ENCODE results near the gene TRMT1. TPM values are rescaled to one million over a fixed set of nuclear protein-coding genes. Genes with fewer than 3 reads are reported as not detected.

Gene TRMT1
- total RNA-seq, 1 experiment from 2014 or later: 63.2 TPM

DNA sequence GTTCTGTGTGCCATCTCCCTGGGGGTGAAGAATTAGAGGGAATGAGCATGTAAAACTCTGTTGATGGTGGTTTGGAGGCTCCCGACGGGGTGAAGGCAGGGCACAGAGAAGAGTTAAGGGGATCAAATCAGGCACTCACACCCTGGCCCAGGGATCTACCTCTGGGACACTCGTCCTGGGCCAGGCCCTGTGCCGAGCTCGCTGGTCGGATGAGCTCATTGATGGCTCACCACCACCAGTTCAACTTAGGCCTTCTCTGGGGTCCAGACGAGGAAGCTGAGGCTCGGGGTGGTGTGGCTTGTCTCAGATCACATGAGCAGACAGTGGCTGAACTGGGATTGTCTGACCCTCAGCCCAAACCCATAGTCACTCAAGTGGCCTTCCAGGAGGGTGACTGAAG lies 3.1 kb upstream of the TRMT1 start:
- BruUV-seq (replicated peaks): TSS peak; percentile 16
- peak overlapping the region; percentile 86 for H3K27ac Mint-ChIP-seq (ENCODE audit: low read depth, unreplicated experiment)
- peaks cover 19% of the 10 kb centered on the region for H3K36me3 Mint-ChIP-seq (ENCODE audit: insufficient read depth, unreplicated experiment)
- intact Hi-C loops (cut with micrococcal nuclease): loop anchor here (2.0 to 5.0 kb wide), 3 partner anchors 31 to 628 kb away; partner anchors contain the start of genes IER2 and STX10
- H3K4me1 Mint-ChIP-seq (ENCODE audit: insufficient read depth, unreplicated experiment): peaks cover 30% of the 10 kb centered on the region
- ChIA-PET POLR2A (interaction anchor here (0.6 to 5.8 kb wide), 5 partner anchors 13 to 35 kb away, joined by 3 to 61 read pairs (median 6); partner anchors contain the start of genes IER2 and STX10), CTCF (interaction anchor here (1.2 to 1.7 kb wide), 2 partner anchors 136 to 154 kb away, joined by 3 to 5 read pairs; no protein-coding TSS in a partner anchor)
- H3K9me3 Mint-ChIP-seq (ENCODE audit: unreplicated experiment): no peaks in the 10 kb centered on the region
- no peaks in the 10 kb centered on the region for H3K27me3 Mint-ChIP-seq (ENCODE audit: insufficient read depth, unreplicated experiment)
- H3K4me3 Mint-ChIP-seq (ENCODE audit: unreplicated experiment): peak overlapping the region; percentile 74
- no peak for DNase-seq (ENCODE audit: unreplicated experiment)
- TF ChIP-seq, protein P1, sequence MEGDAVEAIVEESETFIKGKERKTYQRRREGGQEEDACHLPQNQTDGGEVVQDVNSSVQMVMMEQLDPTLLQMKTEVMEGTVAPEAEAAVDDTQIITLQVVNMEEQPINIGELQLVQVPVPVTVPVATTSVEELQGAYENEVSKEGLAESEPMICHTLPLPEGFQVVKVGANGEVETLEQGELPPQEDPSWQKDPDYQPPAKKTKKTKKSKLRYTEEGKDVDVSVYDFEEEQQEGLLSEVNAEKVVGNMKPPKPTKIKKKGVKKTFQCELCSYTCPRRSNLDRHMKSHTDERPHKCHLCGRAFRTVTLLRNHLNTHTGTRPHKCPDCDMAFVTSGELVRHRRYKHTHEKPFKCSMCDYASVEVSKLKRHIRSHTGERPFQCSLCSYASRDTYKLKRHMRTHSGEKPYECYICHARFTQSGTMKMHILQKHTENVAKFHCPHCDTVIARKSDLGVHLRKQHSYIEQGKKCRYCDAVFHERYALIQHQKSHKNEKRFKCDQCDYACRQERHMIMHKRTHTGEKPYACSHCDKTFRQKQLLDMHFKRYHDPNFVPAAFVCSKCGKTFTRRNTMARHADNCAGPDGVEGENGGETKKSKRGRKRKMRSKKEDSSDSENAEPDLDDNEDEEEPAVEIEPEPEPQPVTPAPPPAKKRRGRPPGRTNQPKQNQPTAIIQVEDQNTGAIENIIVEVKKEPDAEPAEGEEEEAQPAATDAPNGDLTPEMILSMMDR (IDR thresholded peaks at IDR 0.05; ENCODE audit: unreplicated experiment): no peak

DNA sequence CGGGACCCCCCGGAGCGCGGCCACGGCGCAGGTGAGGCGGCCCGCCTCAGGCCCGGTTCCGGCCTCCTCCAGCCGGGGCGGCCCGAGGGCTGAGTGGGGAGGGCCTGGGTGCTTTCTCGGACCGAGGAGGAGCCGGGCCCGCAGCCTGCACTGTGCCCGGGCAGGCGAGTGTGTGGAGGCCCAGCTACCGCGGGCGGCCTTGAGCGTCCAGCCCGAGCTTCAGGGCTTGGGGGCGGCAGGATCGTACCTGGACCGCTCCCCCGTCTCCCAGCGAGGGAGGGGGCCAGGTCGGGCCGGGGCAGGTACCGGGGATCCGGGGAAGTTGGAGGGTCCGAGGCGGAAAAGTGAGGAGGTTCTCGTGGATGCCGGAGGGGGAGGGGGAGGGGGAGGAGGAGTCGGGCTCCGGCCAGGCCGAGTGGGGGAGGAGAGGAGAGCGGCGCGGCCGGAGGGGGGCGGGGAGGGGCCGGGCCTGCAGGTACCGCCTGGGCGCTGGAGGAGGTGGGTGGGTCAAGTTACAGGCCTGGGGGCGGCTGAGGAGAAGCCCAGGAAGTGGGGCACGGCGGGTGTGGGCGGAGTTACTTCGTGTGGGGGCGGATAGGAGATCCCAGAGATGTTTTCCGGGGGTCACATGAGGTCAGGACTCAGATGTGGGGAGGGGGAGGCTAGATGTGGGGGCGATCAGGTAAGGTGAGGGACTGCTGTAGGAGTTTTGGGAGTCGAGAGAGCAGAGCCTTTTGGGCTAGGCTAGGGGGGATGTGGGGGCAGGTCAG lies 2.1 kb upstream of the TRMT1 start:
- H3K9me3 Mint-ChIP-seq (ENCODE audit: unreplicated experiment): no peaks in the 10 kb centered on the region
- POLR2A ChIA-PET: interaction anchor here (0.5 to 5.8 kb wide), 13 partner anchors 25 to 330 kb away, joined by 3 to 61 read pairs (median 6); partner anchors contain the start of genes IER2 and STX10
- CTCF ChIA-PET: interaction anchor here (0.8 to 1.2 kb wide), 3 partner anchors 10 to 135 kb away, joined by 3 read pairs; no protein-coding TSS in a partner anchor
- peak overlapping the region; percentile 74 for H3K4me3 Mint-ChIP-seq (ENCODE audit: unreplicated experiment)
- no TSS peak for BruUV-seq (replicated peaks)
- intact Hi-C loops (cut with micrococcal nuclease): loop anchor here (2.0 to 5.0 kb wide), 3 partner anchors 32 to 629 kb away; partner anchors contain the start of genes IER2 and STX10
- TF ChIP-seq, protein P1 (IDR thresholded peaks at IDR 0.05; ENCODE audit: unreplicated experiment): no peak
- peaks cover 30% of the 10 kb centered on the region for H3K4me1 Mint-ChIP-seq (ENCODE audit: insufficient read depth, unreplicated experiment)
- H3K36me3 Mint-ChIP-seq (ENCODE audit: insufficient read depth, unreplicated experiment): peaks cover 17% of the 10 kb centered on the region
- peak overlapping the region; percentile 86 for H3K27ac Mint-ChIP-seq (ENCODE audit: low read depth, unreplicated experiment)
- peak; percentile 55 for DNase-seq (ENCODE audit: unreplicated experiment)
- H3K27me3 Mint-ChIP-seq (ENCODE audit: insufficient read depth, unreplicated experiment): no peaks in the 10 kb centered on the region

DNA sequence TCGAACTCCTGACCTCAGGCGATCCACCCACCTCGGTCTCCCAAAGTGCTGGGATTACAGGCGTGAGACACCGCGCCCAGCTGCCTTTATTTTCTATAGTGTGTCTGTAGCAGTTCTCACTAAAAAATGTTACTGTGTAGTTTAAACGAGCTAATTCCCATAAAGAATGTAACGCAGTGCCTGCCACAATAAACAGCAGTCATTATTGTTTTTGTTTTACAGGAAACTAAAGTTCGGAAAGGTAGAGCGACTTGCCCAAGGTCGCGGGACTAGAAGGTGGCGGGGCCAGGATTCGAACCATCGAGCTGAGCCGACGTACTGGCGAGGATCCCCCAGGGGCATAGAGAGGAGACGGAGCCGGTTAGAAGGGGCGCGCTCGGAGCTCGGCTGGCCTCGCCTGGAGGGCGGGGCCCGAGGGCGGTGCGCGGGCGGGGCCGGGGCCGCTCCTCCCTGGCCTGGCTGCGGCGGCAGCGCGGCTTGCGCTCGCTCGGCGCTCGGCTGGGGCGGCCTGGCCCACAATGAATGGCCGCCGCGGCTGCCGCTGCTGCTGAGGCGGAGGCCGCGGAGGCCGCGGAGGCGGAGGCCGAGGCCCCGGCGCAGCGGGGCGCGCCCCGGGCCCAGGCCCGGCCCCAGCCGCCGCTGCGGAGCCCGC lies 1.4 kb upstream of the TRMT1 start, which contains the start of gene NACC1:
Gene NACC1, plus strand, starts transcription at position 493 of the 652 bp plus-strand sequence. CDS start 16,944 bp downstream, outside the sequence.
- Mint-ChIP-seq H3K27ac (ENCODE audit: low read depth, unreplicated experiment) (peak within 1 kb of the TSS; percentile 98), H3K36me3 (ENCODE audit: insufficient read depth, unreplicated experiment) (peaks cover 17% of the 10 kb centered on the region), H3K4me3 (ENCODE audit: unreplicated experiment) (peak within 1 kb of the TSS; percentile 98), H3K4me1 (ENCODE audit: insufficient read depth, unreplicated experiment) (peaks cover 30% of the 10 kb centered on the region), H3K27me3 (ENCODE audit: insufficient read depth, unreplicated experiment) (no peaks in the 10 kb centered on the region), H3K9me3 (ENCODE audit: unreplicated experiment) (no peaks in the 10 kb centered on the region)
- intact Hi-C loops (cut with micrococcal nuclease): loop anchor here (2.0 to 5.0 kb wide), 3 partner anchors 33 to 629 kb away; partner anchors contain the start of genes IER2 and STX10
- no TSS peak for BruUV-seq (replicated peaks)
- peak; percentile 90 for DNase-seq (ENCODE audit: unreplicated experiment)
- TF ChIP-seq, protein P1 (IDR thresholded peaks at IDR 0.05; ENCODE audit: unreplicated experiment): no peak
- ChIA-PET CTCF (interaction anchor here (0.5 to 0.9 kb wide), 3 partner anchors 11 to 147 kb away, joined by 3 read pairs; no protein-coding TSS in a partner anchor), POLR2A (interaction anchor here (0.5 to 5.8 kb wide), 16 partner anchors 19 to 613 kb away, joined by 3 to 61 read pairs (median 4); partner anchors contain the start of genes IER2 and STX10)

Data from MCF 10A (cell line).